ENCODE data around the gene INPP5A.

- TF ChIP-seq, protein P1, sequence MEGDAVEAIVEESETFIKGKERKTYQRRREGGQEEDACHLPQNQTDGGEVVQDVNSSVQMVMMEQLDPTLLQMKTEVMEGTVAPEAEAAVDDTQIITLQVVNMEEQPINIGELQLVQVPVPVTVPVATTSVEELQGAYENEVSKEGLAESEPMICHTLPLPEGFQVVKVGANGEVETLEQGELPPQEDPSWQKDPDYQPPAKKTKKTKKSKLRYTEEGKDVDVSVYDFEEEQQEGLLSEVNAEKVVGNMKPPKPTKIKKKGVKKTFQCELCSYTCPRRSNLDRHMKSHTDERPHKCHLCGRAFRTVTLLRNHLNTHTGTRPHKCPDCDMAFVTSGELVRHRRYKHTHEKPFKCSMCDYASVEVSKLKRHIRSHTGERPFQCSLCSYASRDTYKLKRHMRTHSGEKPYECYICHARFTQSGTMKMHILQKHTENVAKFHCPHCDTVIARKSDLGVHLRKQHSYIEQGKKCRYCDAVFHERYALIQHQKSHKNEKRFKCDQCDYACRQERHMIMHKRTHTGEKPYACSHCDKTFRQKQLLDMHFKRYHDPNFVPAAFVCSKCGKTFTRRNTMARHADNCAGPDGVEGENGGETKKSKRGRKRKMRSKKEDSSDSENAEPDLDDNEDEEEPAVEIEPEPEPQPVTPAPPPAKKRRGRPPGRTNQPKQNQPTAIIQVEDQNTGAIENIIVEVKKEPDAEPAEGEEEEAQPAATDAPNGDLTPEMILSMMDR (IDR thresholded peaks at IDR 0.05): no peak
- TF ChIP-seq POLR2A (IDR thresholded peaks at IDR 0.05): no peak
- no peak for TF ChIP-seq EP300 (IDR thresholded peaks at IDR 0.05)
- no peak for TF ChIP-seq POLR2AphosphoS5 (IDR thresholded peaks at IDR 0.05)
Observed at GRCh38 chr10:132562177-132562915, 24.8 kb downstream of the INPP5A start.

Measured in upper lobe of left lung (tissue), 4 donors.